KOPT-K1 (cell line): ENCODE results near the gene PTPRD.

Experiments used
- H3K27ac ChIP-seq: fragments of 200-600 bp; sonication (generic); 2 replicates; pipeline ENCODE4 v1.5.1; 2016; ENCODE audit warnings: antibody characterized with exemption, mild to moderate bottlenecking, low read depth, low read length; ENCODE audit not compliant: poor library complexity, severe bottlenecking
- H3K36me3 ChIP-seq: fragments of 200-600 bp; sonication (generic); 2 replicates; pipeline ENCODE4 v1.5.1; 2017; ENCODE audit warnings: antibody characterized with exemption, mild to moderate bottlenecking, low read length, moderate library complexity; ENCODE audit not compliant: insufficient read depth
- H3K9me3 ChIP-seq: fragments of 200-600 bp; sonication (generic); 2 replicates; pipeline ENCODE4 v1.5.1; 2017; ENCODE audit warnings: antibody characterized with exemption, low read length, mild to moderate bottlenecking; ENCODE audit not compliant: insufficient read depth, poor library complexity, severe bottlenecking

The PTPRD gene

DNA sequence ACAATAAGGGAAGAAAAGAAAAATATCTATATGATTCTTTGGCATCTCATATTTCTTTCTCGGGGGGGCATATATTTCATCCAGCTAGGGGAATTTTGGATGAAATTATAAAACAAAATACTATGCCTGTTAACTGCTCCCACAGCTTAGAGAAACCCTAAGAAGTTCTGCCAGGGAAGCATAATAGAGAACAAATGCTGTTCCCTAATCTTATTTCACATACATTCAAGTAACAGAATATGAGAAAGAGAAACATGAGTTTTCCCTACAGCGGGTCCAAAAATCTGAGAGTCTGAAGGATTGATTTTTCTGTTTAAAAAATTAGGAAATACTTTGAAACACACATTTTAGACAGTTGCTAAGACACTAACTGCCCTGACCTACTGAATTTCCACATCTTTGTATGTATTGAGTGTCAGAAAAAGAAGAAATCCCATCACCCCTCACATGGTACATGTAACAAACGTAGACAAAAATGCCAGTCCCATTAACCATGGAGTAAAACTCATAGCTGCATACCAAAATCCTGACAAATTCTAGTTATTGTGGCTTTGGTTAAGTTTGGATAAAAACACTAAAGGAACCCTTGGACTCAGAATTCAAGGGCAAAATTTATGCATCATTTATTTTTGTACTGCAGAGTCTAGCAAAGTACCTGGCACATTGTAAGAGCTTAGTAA is 2193.1 kb downstream of the PTPRD start:
- Histone ChIP-seq H3K9me3 (no peaks in the 10 kb centered on the region), H3K27ac (no peak overlapping the region), H3K36me3 (no peaks in the 10 kb centered on the region)

DNA sequence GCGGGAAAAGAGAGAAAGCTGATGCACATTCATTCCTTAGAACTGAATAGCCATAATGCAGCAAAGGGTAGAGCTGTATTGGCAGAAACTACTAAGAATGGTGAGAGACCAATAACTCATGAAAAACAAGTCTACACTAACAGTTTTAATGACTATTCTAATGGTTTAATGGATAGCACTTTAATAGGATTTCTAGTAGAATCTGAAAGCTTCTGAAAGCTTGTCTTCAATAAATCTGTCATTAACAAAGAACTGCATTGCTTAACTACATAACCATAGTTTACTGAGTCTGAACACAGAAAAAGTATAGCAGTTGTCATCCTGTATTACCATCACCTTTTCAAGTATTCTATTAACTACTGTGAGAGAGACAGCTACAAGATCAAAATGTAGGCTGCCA is 2195.5 kb downstream of the PTPRD start:
- Histone ChIP-seq H3K36me3 (no peaks in the 10 kb centered on the region), H3K9me3 (no peaks in the 10 kb centered on the region), H3K27ac (no peak overlapping the region)

GRCh38 chr9:8412327-8412726 is 2200.5 kb downstream of the PTPRD start:
- no peaks in the 10 kb centered on the region for H3K36me3 ChIP-seq
- H3K9me3 ChIP-seq, result no peaks in the 10 kb centered on the region
- H3K27ac ChIP-seq, result no peak overlapping the region

- Histone ChIP-seq H3K36me3 (no peaks in the 10 kb centered on the region), H3K27ac (no peak overlapping the region)
Measured at GRCh38 chr9:8408575-8409190, 2204.1 kb downstream of the PTPRD start.

DNA sequence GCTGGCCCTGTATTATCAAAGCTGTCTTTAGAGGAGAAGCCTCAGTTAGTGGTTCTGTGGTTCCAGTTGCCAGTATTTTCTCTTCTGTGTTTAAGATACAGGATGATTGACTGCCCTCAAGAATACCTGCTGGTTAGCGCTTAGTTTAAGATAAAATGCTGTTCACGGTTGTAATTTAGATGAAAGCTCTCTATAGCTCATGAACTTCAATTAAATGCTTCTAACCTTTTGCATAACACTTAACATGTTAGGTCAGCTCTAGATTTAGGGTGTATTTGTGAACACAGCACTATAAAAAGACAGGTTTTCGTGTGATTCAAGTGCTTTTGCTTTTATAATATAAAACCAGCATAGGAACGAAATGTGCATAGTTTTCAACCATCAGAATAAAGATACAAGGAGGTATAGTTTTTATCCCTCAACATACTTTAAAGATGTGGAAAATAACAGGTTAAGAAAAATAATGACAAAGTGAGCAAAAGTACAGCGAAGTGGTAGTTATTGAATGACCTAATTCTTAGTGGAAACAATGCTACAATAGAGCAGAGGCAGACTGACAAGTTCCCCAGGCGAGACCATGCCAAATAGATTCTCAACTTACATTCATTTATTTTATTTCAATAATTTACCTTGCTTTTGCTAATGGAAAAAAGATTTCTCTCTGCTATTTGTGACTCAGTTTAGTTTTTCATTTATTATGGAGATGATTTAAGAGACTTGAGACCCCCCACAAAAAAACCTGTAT is 2210.7 kb downstream of the PTPRD start:
- Histone ChIP-seq H3K36me3 (no peaks in the 10 kb centered on the region), H3K27ac (no peak overlapping the region), H3K9me3 (no peaks in the 10 kb centered on the region)

More at GRCh38 chr9:8408575-8409190, 2204.1 kb downstream of the PTPRD start:
- no peaks in the 10 kb centered on the region for H3K9me3 ChIP-seq

GRCh38 chr9:8400378-8400777 is 2212.4 kb downstream of the PTPRD start:
- Histone ChIP-seq H3K27ac (no peak overlapping the region), H3K36me3 (no peaks in the 10 kb centered on the region), H3K9me3 (no peaks in the 10 kb centered on the region)

DNA sequence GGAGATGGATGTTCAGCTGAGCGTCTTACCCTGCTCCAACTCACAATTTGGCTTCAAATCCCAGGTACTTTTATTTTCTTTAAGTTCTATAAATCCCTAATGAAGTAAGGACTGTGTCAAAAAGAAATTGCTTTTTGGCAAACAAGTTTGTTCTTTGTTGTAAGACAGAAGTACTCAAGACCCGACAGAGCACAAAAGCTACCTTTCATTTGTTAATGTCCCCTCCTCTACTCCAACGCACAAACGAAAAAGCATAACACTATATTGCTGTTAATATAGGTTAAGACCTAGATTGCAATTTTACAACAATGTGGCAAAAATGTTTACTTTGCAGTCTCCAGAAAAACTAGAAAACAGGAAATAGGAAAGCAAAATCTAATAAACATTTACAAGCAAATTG is 2217.8 kb downstream of the PTPRD start:
- Histone ChIP-seq H3K9me3 (no peaks in the 10 kb centered on the region), H3K27ac (no peak overlapping the region), H3K36me3 (no peaks in the 10 kb centered on the region)

DNA sequence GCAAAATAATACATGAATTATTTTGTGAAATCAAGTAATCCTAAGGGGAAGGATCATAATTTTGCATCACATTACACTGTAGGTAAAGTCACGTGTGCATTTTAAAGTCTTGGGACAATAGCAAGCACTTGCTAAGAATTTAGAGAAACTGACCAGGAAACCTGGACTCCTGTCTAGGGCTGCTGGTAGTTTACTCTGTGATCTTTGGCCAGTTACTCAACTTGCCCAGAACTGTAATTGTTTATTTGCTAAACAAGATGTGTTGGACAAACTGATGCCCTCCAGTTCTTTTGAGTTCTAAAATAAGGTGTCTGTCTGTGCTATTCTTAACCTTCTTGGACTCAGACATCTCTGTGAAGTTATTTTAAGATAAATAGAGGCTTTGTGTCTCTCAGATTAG is 2218.5 kb downstream of the PTPRD start:
- no peaks in the 10 kb centered on the region for H3K9me3 ChIP-seq
- no peak overlapping the region for H3K27ac ChIP-seq
- H3K36me3 ChIP-seq, result no peaks in the 10 kb centered on the region

- H3K36me3 ChIP-seq, result no peaks in the 10 kb centered on the region
- H3K9me3 ChIP-seq, result no peaks in the 10 kb centered on the region
- H3K27ac ChIP-seq, result no peak overlapping the region
Measured at GRCh38 chr9:8392866-8393265, 2219.9 kb downstream of the PTPRD start.

DNA sequence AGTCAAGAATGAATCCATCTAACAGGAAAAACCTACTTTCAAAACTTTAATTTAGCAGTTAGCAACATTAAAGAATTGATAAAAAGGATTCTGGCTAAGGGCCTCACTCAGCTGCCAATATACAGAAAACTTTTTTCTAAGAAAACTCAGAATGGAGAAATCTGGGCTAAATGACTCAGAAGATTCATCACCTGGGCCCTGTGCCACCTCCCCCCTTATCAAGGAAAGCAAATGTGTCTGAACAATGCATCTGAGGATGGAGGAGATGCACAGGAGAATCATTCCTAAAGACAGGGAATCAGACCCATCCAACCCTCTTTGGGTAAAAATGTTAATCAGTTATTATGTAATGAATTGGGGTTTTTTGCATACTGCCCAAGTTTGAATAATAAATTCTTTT is 2221.2 kb downstream of the PTPRD start:
- H3K27ac ChIP-seq, result no peak overlapping the region
- no peaks in the 10 kb centered on the region for H3K9me3 ChIP-seq
- H3K36me3 ChIP-seq, result no peaks in the 10 kb centered on the region

DNA sequence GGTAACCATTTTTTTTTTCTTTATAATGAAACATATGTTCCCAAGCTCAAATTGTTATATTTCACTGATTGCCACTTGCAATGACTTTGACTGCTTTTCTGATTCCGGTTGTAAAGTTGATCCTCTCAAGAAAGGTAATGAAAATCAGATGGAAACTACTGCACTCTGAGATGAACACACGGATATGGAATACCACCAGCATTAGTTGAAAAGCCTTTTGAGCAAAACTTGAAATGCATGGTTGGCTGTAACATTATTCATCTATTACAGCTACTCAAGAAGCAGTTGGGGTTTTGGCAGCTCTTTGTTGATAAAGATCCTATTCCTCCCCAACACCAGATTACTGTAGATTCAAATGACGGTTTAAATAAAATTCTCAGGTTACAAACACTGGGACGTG is 2221.7 kb downstream of the PTPRD start:
- H3K9me3 ChIP-seq, result no peaks in the 10 kb centered on the region
- H3K27ac ChIP-seq, result no peak overlapping the region
- H3K36me3 ChIP-seq, result no peaks in the 10 kb centered on the region

- Histone ChIP-seq H3K9me3 (no peaks in the 10 kb centered on the region), H3K27ac (no peak overlapping the region), H3K36me3 (no peaks in the 10 kb centered on the region)
Measured at GRCh38 chr9:8390571-8390970, 2222.2 kb downstream of the PTPRD start.

GRCh38 chr9:8389531-8389930 is 2223.3 kb downstream of the PTPRD start:
- Histone ChIP-seq H3K36me3 (no peaks in the 10 kb centered on the region), H3K27ac (no peak overlapping the region), H3K9me3 (no peaks in the 10 kb centered on the region)

GRCh38 chr9:8388132-8388531 is 2224.7 kb downstream of the PTPRD start:
- Histone ChIP-seq H3K9me3 (no peaks in the 10 kb centered on the region), H3K36me3 (no peaks in the 10 kb centered on the region), H3K27ac (no peak overlapping the region)

- H3K9me3 ChIP-seq, result no peaks in the 10 kb centered on the region
- H3K27ac ChIP-seq, result no peak overlapping the region
Measured at GRCh38 chr9:8384091-8384490, 2228.7 kb downstream of the PTPRD start.

More at GRCh38 chr9:8384091-8384490, 2228.7 kb downstream of the PTPRD start:
- no peaks in the 10 kb centered on the region for H3K36me3 ChIP-seq
